Measurements from ENCODE around the gene STK39.

STK39 gene

DNA sequence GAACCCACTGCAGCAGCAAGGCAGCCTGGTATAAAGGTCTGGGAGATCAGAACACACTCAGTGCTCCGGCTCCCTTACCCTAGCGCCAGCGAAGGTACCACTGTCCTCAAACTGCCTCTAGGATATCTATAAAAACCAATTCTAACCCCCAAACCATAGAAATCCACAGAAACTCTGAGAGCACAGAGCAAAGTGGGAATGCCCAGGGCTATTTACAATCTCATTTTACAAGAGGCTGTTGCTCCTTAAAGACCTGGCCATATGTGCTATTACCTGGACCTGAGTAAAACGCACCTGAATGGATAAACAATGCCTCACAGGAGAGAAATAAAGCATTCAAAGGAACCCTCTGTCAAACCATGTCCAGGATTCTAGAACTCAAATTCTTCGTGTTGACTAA is 4.3 kb downstream of the STK39 start:
- no peak for DNase-seq (ENCODE audit: low read depth)

DNA sequence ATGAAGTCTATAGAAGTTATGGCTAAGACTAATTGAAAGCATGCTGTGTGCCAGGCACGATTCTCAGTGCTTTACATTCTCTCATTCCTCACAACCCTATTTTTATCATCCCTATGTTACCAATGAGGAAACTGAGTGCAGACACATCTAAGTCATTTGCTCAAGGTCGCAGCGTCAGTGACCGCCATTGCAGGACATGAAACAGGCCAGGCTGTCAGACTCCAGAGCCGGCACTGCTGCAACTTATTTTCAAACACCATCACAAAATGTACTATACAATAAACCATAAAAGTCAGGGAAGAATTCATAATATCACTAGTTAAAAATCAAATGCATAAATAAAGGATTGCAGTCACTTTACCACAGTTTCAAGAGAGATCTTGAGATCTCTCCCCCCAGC is 5.6 kb downstream of the STK39 start:
- DNase-seq (ENCODE audit: low read depth), result no peak

DNA sequence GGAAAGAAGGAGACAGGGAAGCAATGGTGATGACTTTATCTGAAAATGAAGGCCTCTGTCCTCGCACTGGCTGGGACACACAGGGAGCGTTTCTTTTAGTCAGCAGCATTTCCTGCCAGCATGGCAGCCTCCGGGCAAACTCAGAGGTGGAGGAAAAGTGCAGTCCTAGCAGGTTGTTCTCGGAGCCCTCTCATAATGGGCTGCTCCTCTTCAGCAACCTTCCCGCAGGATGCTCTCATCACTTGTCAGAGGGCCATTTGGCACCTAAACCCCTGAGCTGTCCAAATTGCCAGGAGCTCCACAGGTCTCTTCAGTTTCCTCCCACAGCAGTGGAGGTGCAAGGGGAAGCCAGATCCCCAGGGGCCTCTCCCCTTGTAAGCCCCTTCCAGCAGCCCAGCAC is 6.2 kb downstream of the STK39 start:
- no peak for DNase-seq (ENCODE audit: low read depth)

DNA sequence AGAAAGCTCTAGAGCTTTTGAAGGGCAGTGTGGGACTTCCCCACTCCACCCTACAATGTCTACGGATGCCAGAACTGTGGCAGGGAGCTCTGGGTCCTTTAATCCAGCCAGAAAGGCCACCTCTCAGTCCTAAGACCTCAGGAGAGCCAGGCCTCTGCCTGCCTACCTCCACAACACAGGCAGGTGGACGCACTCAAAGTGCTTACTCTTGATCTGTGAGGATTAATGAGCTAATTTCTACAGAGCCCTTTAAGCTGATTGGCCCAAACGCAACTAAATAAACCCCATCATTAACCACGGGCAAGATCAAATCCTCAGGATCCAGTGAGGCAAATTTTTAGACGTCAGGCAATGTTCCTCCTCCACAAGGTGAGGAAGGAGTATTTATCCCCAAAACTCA is 8.1 kb downstream of the STK39 start:
- DNase-seq (ENCODE audit: low read depth), result no peak

DNA sequence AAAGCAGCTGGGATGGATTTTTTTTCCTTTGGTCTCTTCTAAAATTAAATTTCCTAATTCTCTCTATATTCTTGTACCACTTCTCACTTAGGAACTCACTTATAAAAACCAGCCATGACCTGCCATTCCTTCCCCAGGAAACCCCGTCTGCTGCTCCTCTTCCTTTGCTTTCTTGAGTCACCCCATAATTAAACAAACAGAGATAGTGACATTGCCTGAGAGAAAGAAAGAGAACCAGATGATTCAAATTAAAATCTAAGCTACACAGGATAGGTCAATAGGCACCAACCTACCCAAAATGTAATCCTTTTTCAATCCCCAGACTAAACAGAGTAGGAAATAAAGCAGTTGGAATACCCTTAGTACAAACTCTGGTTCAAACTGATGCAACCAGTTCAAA is 9.7 kb downstream of the STK39 start:
- no peak for DNase-seq (ENCODE audit: low read depth)

DNA sequence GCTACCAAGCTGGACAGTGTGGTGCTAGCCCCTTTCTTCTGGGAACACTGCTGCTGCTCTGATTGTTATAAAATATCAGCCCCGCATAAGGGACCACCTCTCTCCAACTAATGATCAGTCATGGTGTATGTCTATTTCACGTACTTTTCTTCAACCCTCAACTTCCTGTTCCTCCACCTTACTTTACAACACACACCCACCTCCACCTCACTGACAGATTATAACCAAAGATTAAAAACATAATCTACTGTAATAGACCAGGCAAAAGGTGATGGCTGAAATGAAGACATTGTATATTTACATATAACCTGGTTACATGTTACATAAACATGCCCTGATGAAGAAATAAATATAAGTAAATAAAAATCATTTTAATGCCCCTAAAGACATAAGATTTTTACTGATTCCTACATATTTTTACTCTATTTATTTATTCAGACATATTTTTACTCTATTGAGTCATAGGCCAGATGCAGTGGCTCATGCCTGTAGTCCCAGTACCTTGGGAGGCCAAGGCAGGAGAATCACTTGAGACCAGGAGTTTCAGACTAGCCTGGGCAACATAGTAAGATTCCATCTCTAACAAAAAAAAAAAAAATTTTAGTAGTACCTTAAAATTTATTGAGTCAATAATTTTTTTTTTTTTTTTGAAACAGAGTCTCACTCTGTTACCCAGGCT is 12.8 kb downstream of the STK39 start:
- no peak for DNase-seq (ENCODE audit: low read depth)

DNA sequence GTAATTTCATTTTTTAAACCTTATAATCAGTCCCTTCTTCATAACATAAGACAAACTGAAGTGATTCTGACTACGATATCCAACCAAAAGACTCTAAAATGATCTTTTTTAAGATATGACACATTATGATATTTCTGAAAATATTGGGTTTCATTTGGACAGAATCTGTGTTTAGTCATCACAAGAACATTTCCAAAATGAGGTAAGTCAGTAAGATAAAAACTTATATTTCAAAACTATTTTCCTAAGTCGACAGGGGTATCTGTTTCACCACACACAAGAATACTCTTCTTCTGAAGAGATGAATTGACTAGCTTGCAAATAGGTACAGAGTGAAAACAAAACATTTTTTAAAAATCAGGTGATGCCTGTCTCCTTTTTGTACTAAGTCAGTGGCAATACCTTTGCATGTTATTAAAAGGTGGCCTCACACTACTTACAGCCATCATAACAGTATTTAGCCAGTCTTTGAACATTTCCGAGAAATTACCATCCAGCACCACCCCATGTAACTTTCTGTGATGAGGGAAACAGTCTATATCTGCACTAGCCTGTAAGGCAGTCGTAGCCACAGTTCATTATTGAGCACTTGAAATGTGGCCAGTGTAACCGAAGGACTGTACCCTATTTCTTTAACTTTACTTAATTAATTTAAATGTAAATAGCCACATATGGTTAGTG is 13.5 kb downstream of the STK39 start:
- DNase-seq (ENCODE audit: low read depth), result no peak

DNA sequence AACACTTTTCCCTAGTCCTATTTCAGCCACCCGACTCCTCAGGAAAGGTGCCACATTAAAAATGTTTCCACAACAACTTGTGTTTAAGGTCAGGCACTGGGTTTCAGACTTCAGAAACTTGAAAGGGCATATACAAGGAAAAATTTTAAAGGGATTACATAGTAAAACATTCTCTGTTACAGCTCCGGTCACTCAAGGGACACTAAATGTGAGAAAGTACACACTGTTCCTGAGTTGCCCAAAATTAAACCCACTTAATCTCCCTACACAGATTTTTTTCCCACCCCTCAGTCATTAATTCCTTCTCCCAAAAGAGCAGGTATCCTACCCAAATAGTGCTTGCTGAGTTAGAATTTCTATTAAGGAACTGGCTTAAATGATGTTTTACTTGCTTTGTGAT is 14.2 kb downstream of the STK39 start:
- no peak for DNase-seq (ENCODE audit: low read depth)

DNA sequence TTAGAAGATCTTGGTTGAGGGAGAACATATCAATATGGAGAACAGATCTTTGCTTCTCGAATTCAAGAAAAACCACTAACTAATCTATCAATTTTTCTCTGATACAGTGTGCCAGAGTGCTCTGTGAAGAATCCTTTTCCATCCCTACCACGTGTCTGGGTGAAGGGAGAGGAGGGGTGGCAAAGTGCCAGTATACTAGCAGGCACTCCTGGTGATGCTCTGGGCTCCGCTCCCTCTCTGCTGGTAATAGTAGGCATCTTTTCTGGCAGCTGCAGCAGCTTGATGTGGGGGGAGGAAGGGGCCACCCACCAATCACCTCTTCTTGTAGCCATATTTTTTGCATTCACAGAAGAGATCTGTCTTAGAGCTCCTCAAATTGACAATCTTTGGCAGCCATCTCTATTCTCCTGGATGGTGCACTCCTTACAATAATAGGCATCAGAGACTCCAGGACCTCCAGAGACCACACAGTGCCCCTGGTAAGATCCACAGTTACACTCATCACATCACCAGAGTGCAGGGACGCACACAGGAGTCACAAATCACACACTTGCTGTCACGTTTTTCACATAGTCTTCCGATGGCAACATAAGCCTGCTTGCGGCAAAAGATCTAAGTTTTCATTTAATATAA is 15.7 kb downstream of the STK39 start:
- no peak for DNase-seq (ENCODE audit: low read depth)

DNA sequence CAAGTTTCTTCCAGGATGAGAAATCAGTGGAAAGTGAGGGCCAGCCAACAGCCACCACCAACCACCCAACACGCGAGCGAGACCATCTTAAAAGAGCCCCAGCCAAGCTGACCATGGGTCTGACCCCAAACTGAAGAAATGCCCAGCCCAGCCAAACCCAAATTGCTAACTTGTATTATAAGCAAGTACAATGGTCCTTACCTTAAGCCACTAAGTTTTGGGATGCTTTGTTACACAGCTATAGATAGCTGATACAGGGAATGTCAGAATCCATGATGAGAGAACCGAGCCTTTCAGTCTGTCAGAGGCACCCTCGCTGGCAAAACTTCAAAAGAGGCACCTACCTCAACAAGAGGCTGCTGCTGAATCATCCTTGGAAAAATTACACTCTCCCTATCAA is 17.0 kb downstream of the STK39 start:
- no peak for DNase-seq (ENCODE audit: low read depth)

DNA sequence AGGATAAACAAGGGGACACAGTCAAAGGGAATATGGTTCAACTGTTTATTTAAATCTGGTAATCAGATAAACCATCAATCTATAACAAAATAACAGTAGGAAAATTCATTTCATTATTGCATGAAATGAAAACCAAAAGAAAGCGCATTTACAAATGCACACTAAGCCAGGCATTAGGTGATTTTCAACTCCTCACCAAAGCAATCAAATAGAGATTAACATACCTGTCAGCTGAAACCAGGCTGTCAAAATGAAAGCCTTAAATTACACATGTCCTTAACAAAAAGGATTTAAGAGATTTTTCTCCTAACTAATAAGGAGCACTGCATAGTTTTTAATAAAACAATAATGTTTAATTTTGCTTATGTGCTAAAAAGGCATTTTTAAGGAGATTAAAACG is 23.0 kb downstream of the STK39 start:
- no peak for DNase-seq (ENCODE audit: low read depth)

DNA sequence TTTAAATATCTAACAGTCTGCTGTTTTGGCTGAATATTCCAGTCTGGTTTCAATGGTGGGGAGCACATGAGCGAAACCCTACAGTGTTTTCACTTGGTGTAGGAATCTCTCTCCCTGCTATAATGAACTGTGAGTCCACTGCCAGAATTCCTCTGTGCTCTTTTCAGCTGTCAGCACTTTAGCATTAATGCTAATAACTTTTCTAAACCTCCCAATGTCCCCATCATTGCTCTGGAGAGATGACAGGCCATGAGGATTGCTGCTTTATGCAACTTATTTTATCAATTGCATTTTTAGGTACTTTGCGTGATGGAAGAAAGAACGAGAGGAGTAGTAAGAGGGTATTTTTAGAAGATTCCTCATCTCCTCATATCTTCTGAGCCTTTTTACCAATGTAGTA is 25.3 kb downstream of the STK39 start:
- DNase-seq (ENCODE audit: low read depth), result no peak

DNA sequence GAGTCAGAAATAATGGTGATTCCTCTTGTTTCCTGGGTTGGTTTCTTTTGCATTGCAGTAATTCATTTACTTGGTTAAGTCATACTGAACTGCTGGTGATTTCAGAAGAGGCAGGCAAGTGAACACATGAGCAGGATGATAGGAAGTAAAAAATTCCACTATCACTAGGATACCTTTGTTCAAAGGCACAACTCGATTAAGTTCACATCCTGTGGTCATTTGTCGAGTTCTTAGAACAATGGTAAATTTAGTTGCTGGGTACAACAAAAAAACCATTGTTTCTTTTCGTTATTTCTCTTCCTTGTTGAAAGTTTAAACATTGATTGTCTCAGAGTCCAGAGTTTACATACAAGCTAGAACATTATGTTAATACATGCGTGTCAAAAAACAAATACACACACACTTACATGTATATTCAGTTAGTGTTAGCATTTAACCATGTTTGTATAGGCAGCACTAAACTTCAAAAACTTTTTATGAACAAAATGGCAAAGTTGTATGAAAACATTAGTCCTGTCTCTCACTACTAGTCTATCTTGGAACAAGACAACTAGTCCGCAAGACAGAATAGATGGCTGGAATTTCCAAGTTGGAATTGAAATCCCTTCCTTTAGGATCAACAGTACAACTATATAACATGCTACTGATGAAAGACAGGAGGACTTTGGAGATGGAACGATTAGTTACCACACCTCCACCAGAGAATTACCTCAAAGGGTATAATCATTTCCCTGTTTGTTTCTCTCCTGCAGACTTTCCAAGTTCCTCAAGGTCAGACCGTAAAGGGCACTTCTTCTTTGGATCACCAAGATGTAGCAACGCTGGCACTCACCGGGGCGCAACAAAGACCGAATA is 26.2 kb downstream of the STK39 start:
- DNase-seq (ENCODE audit: low read depth), result no peak

DNA sequence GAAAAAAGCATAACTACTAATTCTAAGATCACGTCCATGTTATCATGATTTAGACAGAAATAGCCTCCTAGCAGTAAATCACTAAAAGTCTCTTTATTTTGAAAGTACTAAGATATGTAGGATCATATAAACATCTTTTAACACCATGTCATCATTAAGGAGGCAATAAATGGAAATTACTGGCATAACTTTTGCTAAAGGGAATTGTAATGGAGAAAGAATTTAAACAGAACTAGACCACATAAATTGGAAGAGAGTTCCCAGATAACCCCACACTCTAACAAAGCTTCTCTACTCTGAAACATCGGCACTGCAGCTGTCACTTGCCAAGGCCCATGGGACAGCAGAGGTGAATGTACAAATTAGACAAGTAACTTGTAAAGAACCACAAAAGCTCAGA is 29.5 kb downstream of the STK39 start:
- DNase-seq (ENCODE audit: low read depth), result no peak

DNA sequence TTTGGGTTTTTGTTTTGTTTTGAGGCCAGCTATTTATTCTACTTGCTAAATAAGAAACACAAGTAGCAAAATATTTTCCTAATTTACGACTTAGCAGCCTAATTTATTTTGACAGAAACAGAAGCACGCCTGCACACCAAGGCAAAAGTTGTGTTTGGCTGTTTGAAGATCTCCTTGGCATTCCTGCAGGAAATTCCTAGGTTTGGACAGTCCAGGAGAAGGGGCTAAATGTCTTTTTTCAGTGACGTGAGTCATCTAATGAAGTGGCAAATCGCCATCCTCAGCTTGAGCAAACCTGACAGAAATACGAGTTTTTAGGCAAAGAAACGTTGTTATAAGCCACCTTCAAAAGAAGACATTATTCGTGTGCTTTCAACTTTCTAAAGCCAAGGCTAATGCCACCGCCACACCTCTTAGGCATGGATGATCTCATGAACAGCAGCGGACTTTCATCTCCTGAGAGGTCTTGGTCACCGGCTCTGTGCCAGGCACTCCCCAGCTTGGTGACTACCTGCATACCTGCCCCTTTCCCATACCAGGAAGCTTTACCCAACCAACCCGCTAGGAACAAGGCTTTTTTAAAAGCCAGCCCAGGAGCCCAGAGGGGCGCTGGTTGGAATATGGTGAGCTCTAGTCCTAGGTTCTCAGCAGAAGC is 30.9 kb downstream of the STK39 start:
- DNase-seq (ENCODE audit: low read depth), result no peak

DNA sequence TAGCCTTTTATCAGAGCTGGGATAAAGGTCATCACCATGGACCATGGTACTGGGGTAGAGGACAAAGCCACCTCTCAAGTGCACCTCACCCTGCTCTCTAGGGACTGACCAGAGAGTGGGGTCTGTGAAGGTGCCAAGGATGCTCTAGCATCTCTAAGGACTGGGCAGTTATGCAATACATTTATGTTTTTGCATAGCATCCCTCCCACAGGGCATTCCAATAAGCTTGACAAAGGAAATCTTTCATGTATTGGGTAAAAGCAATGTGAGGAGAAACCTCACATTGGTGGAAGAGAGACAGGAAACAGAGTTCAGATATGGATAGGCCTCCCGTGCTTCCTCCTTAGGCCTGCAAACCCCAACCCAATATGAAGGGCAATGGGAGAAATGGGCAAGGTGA is 31.6 kb downstream of the STK39 start:
- DNase-seq (ENCODE audit: low read depth), result no peak

DNA sequence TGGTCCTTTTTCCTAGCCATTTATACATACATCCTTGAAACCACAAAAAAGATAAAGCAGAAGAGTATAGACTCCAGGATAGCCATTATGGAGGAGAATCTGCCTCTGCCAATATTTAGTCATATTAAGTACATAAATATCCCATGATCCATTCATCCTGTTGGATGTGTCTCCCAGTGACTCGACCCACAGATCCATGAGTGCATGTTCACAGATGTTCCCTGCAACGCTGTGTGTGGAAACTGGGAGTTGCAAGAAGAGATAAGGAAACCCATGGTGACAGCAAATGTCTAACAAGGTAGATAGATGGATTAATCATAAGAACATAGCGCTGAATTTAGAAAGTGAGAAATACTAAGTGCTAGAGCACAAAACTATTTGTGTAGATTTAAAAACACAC is 34.5 kb downstream of the STK39 start:
- no peak for DNase-seq (ENCODE audit: low read depth)

DNA sequence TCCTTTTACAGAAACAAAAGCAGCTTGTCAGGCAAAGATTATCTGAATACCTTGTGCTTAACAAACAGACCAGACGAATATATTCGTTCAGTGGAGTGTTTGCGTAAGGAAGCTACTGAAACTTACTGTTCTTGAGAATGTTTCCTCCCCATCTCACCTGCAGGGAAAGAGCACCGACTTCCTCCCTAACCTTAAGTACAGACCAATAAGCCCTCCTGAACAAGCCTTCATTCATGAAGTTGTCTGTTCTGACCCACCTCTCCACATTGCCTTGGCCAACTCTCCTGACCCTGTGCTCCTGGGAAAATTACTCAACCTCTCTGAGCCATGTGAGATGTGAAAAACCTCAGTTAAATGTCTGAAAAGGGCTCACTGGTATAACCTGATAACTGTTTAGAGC is 35.2 kb downstream of the STK39 start:
- DNase-seq (ENCODE audit: low read depth), result no peak

DNA sequence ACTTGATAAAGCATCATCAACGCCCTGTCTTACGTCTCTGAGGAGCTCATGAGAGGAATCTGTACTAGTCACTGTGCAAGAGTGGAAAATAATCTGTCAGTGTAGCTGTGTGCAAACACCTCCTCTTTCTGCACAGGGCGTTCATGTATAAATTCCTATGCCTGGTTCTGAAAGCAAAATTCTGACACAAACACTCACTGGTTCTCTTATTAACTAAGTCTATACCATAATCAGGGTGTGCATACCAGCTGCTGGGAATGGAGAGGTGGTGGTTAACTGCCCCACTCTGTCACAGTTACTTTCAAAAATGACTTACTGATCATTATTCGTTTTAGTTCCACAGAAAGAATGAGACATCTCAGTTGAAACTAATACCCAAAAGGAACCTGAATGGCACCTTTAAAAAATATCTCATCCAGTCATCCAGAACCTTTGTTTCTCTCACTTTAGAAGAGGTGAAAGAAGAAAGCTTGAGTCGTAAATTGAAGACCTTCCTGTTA is 35.7 kb downstream of the STK39 start:
- DNase-seq (ENCODE audit: low read depth), result no peak

DNA sequence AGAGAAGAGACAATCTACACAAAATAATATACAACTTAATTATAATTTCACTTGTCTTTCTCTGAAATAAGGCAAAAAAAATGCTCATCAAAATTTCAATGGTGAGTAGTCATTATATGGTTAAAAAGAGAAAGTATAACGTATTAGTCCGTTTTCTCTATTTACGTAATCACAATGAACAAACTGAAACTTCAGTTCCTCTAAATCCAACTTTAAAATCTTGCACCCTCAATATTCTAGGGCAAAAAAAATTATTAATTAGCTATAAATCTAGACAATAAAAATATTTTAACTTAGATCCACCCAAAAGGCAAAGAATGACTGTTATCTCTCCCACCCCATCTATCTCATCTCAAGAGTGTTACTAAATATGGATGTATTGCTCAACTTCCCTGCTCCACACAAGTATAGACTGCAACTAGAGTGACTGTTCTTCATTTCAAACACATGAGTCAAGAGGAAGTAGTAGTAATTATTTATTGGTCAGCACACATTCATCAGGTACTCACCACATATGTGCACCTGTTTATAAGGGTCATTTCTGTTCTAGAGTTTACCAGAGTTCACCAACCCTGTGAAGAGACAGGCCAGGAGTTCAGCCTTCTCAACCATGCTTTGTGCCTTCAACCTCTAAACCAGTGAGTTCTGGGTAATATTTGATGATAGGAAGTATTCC is 36.4 kb downstream of the STK39 start:
- no peak for DNase-seq (ENCODE audit: low read depth)

DNA sequence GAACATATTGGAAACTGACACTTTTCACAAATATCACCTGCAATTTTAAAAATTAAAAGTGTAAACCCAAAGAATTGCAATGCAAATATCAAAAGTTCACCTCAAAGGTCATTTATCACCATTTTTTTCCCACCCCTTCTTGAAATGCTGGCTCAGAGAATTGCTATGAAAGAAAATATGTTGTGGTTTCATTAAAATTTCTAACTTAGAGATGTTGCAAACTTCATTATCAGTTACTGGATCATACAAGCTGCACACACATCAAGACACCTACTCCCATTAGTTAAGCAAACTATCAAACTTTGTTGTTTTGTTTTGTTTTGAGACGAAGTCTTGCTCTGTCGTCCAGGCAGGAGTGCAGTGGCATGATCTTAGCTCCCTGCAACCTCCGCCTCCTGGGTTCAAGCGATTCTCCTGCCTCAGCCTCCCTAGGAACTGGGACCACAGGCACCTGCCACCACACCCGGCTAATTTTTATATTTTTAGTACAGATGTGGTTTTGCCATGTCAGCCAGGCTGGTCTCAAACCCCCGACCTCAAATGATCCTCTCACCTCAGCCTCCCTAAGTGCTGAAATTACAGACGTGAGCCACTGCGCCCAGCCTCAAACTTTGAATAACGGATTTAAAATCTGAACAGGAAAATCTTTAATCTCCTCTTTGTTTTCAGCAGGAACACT is 37.0 kb downstream of the STK39 start:
- DNase-seq (ENCODE audit: low read depth), result no peak
